Tibial artery (tissue), 4 donors: ENCODE measurements around the gene TMEM144.
"Not testable (repeated sequence)": the region's sequence is repeated elsewhere in the genome, so short reads cannot be mapped to it uniquely, and the experiment has no call there.

ENCODE experiments used
- DNase-seq, 2 donors: peaks; one replicate each; pipeline ENCODE4 v3.0.0-alpha.2; 2019
- H3K27ac ChIP-seq, 2 donors: fragments of 200-600 bp; sonication (generic) in 1 of 2; 1 replicate in 1 of 2; 2 replicates in 1 of 2; pipeline ENCODE4 v1.5.1; 2018 to 2019; ENCODE audit warnings: mild to moderate bottlenecking in 1 of 2
- H3K27me3 ChIP-seq, 2 donors: fragments of 200-600 bp; sonication (generic) in 1 of 2; one replicate each; pipeline versions ENCODE4 v1.5.1 to v1.6.0; 2016 to 2019
- H3K36me3 ChIP-seq, 3 donors: fragments of 200-600 bp; sonication (generic) in 2 of 3; one replicate each; pipeline ENCODE4 v1.5.1; 2016 to 2019; ENCODE audit warnings: mild to moderate bottlenecking in 2 of 3
- H3K4me1 ChIP-seq, 4 donors: fragments of 200-600 bp; sonication (generic) in 2 of 4; 1 replicate in 3 of 4; 2 replicates in 1 of 4; pipeline ENCODE4 v1.5.1; 2016 to 2019
- H3K4me3 ChIP-seq, 2 donors: fragments of 200-600 bp; sonication (generic) in 1 of 2; 1 replicate in 1 of 2; 2 replicates in 1 of 2; pipeline ENCODE4 v1.5.1; 2018 to 2019; ENCODE audit warnings: mild to moderate bottlenecking in 2 of 2
- H3K9me3 ChIP-seq, 3 donors: fragments of 200-600 bp; sonication (generic) in 1 of 3; one replicate each; pipeline ENCODE4 v1.5.1; 2016 to 2019
- intact Hi-C: fragments of 100-400 bp; cut with DNase I; formaldehyde crosslinking; loops from one replicate; pipeline ENCODE4 v1.15.0; 2023; ENCODE audit warnings: low total_unique reads
- TF ChIP-seq, protein P1 (sequence below), 2 experiments: fragments of 200-600 bp in 1 of 2; fragments of 450-650 bp in 1 of 2; IDR thresholded peaks; one replicate each; pipeline ENCODE4 v1.5.1; 2017 to 2019; ENCODE audit warnings: antibody characterized with exemption in 2 of 2, mild to moderate bottlenecking in 1 of 2, moderate library complexity in 1 of 2

TMEM144 gene

DNA sequence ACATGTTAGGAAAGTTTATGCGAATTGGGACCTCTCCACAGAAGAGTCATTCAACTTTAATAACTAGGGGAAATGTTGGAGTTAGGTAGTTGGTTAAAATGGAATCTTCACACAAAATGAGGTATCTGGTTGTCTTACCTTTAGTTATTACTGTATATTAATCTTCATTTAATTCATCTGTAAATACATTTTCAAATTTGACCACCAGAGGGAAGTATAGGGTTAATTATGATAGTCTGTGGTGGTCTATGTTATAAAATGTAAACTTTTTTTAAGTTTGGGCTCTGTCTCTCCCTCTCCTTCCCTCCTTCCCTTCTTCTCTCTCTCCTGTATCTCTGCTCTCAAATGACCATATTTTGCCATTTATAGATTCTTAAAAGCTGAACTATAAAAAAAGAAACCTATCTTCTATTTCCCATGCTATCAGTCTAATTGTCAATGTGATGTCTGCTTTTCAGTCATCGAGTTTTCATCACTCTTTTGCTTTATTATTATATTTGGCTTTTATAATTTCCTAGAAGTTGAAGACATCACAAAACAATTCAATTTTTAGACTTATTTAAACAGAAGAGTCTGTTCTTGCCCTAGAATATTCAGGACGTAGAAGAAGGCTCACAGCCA lies 49.8 kb downstream of the TMEM144 start:
- H3K9me3 ChIP-seq = no peaks in the 10 kb centered on the region
- peaks cover 0 to 13% (median 0%) of the 10 kb centered on the region in 4 donors for H3K4me1 ChIP-seq
- peak overlapping the region in 1 of 2 donors; percentile 31 for H3K27ac ChIP-seq
- intact Hi-C loops = loop anchor here (5.0 kb wide), 1 partner anchor 268 kb away; no protein-coding TSS in a partner anchor
- TF ChIP-seq, protein P1, sequence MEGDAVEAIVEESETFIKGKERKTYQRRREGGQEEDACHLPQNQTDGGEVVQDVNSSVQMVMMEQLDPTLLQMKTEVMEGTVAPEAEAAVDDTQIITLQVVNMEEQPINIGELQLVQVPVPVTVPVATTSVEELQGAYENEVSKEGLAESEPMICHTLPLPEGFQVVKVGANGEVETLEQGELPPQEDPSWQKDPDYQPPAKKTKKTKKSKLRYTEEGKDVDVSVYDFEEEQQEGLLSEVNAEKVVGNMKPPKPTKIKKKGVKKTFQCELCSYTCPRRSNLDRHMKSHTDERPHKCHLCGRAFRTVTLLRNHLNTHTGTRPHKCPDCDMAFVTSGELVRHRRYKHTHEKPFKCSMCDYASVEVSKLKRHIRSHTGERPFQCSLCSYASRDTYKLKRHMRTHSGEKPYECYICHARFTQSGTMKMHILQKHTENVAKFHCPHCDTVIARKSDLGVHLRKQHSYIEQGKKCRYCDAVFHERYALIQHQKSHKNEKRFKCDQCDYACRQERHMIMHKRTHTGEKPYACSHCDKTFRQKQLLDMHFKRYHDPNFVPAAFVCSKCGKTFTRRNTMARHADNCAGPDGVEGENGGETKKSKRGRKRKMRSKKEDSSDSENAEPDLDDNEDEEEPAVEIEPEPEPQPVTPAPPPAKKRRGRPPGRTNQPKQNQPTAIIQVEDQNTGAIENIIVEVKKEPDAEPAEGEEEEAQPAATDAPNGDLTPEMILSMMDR (IDR thresholded peaks at IDR 0.05) = peak; percentile 42 to 75
- H3K36me3 ChIP-seq = no peaks in the 10 kb centered on the region
- DNase-seq = no peak
- no peaks in the 10 kb centered on the region for H3K27me3 ChIP-seq
- H3K4me3 ChIP-seq = peak overlapping the region; percentile 3 to 13

DNA sequence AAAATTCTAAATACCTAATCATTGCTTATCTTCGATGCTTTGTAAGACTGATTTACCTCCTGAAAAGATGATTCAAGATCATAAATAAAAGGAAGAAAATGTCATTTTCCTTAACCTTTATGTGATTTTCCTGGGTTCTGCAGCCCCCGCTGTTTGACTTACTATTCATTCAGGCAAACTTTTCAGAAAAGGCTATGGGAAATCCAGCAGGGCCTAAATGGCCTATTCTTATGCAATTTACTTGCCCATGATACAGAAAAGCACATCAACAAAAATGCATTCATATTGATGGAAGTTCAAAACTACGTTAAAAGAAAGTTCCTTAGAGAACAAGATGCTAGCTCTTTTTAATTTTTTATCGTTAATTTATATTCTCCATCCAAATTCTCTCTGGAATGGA lies 51.2 kb downstream of the TMEM144 start:
- intact Hi-C loops = no loop called here
- TF ChIP-seq, protein P1 (IDR thresholded peaks at IDR 0.05) = no peak
- DNase-seq = no peak
- Histone ChIP-seq H3K9me3 (no peaks in the 10 kb centered on the region), H3K27me3 (no peaks in the 10 kb centered on the region), H3K4me3 (no peak overlapping the region), H3K4me1 (peaks cover 0 to 4% (median 0%) of the 10 kb centered on the region in 4 donors), H3K36me3 (no peaks in the 10 kb centered on the region), H3K27ac (no peak overlapping the region)

DNA sequence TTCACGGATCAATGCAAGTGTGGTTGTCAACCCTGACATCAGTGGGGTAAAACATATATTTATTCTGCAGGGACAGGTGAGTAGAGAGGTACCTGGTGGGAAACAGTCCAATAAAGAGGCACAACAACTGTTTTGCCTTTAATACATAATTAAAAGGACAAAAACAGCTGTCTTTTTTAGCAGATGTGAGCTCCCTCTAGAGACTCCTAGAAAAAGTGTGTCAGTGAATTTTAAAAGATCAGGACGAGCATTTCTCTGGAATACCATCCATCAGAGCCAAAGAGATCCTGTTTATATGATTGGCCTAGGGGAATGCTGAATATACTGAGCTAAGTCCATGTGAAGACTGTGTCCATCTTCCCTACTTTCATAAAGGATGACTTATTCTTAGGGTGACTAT lies 58.3 kb downstream of the TMEM144 start:
- Histone ChIP-seq H3K4me1 (no peaks in the 10 kb centered on the region), H3K9me3 (no peaks in the 10 kb centered on the region), H3K4me3 (no peak overlapping the region), H3K27me3 (no peaks in the 10 kb centered on the region), H3K36me3 (no peaks in the 10 kb centered on the region), H3K27ac (no peak overlapping the region)
- TF ChIP-seq, protein P1 (IDR thresholded peaks at IDR 0.05) = no peak
- intact Hi-C loops = no loop called here
- DNase-seq = no peak

DNA sequence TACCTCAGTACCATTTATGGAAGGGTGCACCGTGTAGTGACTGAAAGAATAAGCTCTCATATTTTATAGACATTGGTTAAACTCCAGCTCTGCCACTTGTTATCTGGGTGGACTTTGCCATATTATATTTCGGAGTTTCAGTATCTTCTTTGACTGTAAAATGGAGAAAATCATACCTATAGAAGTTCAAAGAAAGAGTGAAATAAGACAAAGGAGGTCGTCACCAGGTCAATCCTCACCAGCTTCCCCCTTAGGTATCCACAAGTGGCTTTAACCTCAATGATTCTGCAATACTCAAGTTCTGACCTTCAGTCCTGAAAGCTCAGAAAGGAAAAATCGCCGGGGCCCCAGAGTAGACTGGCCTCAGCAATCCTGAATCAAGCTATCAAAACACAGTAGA lies 64.3 kb downstream of the TMEM144 start:
- Histone ChIP-seq H3K27me3 (no peaks in the 10 kb centered on the region), H3K27ac (no peak overlapping the region), H3K4me1 (no peaks in the 10 kb centered on the region), H3K36me3 (no peaks in the 10 kb centered on the region), H3K4me3 (no peak overlapping the region), H3K9me3 (no peaks in the 10 kb centered on the region)
- intact Hi-C loops = no loop called here
- no peak for DNase-seq
- TF ChIP-seq, protein P1 (IDR thresholded peaks at IDR 0.05) = no peak

- TF ChIP-seq, protein P1 (IDR thresholded peaks at IDR 0.05) = no peak
- no peak for DNase-seq
- H3K4me3 ChIP-seq = no peak overlapping the region
- no peaks in the 10 kb centered on the region for H3K4me1 ChIP-seq
- H3K27ac ChIP-seq = no peak overlapping the region
- H3K36me3 ChIP-seq = no peaks in the 10 kb centered on the region
- intact Hi-C loops = no loop called here
- no peaks in the 10 kb centered on the region for H3K27me3 ChIP-seq
- H3K9me3 ChIP-seq = no peaks in the 10 kb centered on the region
Measured at GRCh38 chr4:158277558-158277957, 67.3 kb downstream of the TMEM144 start.

- H3K36me3 ChIP-seq, DNase-seq, H3K9me3 ChIP-seq, H3K27ac ChIP-seq, H3K4me3 ChIP-seq, intact Hi-C loops, H3K4me1 ChIP-seq, H3K27me3 ChIP-seq: not testable (repeated sequence)
Measured at GRCh38 chr4:158279052-158279451, 68.8 kb downstream of the TMEM144 start.
